ENCODE results near the gene KRT34.

GRCh38 chr17:41428591-41429291, 46.6 kb upstream of the KRT34 start:
- TF ChIP-seq POLR2A (IDR thresholded peaks at IDR 0.05; ENCODE audit: low read length) = no peak
- no peak for TF ChIP-seq GATA1 (IDR thresholded peaks at IDR 0.05; ENCODE audit: low read depth, low read length)
